Lung (tissue), 12 donors: ENCODE measurements around the gene PTPRE. TPM values are rescaled to one million over a fixed set of nuclear protein-coding genes. Genes with fewer than 3 reads are reported as not detected.

Source experiments
- ATAC-seq: fragments of 200-7000 bp; cut with Tn5 transposase; one replicate; pipeline ENCODE4 v1.9.1; 2020; ENCODE audit warnings: moderate number of reproducible peaks; ENCODE audit not compliant: insufficient read depth, low FRiP score
- DNase-seq, 3 donors: peaks; one replicate each; pipeline ENCODE4 v3.0.0-alpha.2; 2013 to 2017
- H3K27ac ChIP-seq, 2 donors: one replicate each; pipeline ENCODE4 v1.5.1; 2013; ENCODE audit warnings: mild to moderate bottlenecking in 2 of 2, moderate library complexity in 2 of 2, control low read depth in 1 of 2, inconsistent platforms in 1 of 2, low read depth in 1 of 2, low read length in 1 of 2
- H3K27me3 ChIP-seq, 3 donors: one replicate each; pipeline ENCODE4 v1.5.1; 2013; ENCODE audit warnings: low read length in 2 of 3; ENCODE audit not compliant: control insufficient read depth in 3 of 3, insufficient read depth in 3 of 3
- H3K36me3 ChIP-seq, 4 donors: one replicate each; pipeline ENCODE4 v1.5.1; 2013; ENCODE audit warnings: low read length in 4 of 4, mild to moderate bottlenecking in 1 of 4, moderate library complexity in 1 of 4; ENCODE audit not compliant: control insufficient read depth in 4 of 4, insufficient read depth in 4 of 4
- H3K4me1 ChIP-seq, 5 donors: one replicate each; pipeline ENCODE4 v1.5.1; 2013; ENCODE audit warnings: low read length in 5 of 5, mild to moderate bottlenecking in 2 of 5, moderate library complexity in 1 of 5; ENCODE audit not compliant: control insufficient read depth in 5 of 5, insufficient read depth in 5 of 5
- H3K4me3 ChIP-seq: one replicate; pipeline ENCODE4 v1.5.1; 2013; ENCODE audit warnings: mild to moderate bottlenecking, control low read depth, moderate library complexity
- H3K9ac ChIP-seq, 2 donors: one replicate each; pipeline ENCODE4 v1.5.1; 2013; ENCODE audit warnings: low read length in 2 of 2, control low read depth in 1 of 2; ENCODE audit not compliant: insufficient read depth in 1 of 2
- H3K9me3 ChIP-seq, 4 donors: one replicate each; pipeline ENCODE4 v1.5.1; 2013; ENCODE audit warnings: low read length in 3 of 4, mild to moderate bottlenecking in 1 of 4, moderate library complexity in 1 of 4; ENCODE audit not compliant: control insufficient read depth in 4 of 4, insufficient read depth in 3 of 4
- CTCF ChIP-seq: IDR thresholded peaks from 2 replicates; pipeline ENCODE4 v1.5.1; 2012; ENCODE audit warnings: mild to moderate bottlenecking; ENCODE audit errors: control extremely low read depth, extremely low read depth
- WGBS, 2 donors: extraction: QIAGEN DNeasy Blood & Tissue Kit; methylation state at CpG; one replicate each; pipeline ENCODE4 v1.1.7; 2013; 5-methylcytosine and 5-hydroxymethylcytosine counted together
- polyA plus RNA-seq, 2 donors: library from polyadenylated mRNA; stranded (reverse); fragments of 200-250 nt; gene quantifications; one replicate each; pipeline ENCODE4 v1.2.1, GENCODE V29; 2013
- total RNA-seq, 2 donors: library from RNA; depleted of rRNA in 1 of 2; stranded (reverse); fragments of >200 nt in 1 of 2; gene quantifications; one replicate each; pipeline ENCODE4 v1.2.1, GENCODE V29; 2014 to 2021
- donor health status: control.
- donor health status: control.
- donor health status: Bipolar disorder and iron deficiency.
- donor health status: healthy.
- donor health status: DM: yes; HTN: yes; CAD: no.

The PTPRE gene
- total and polyA plus RNA-seq, 4 donors: 15.5 to 68.7 (median 36.5) TPM

- Histone ChIP-seq H3K4me3 (no peak overlapping the region), H3K27me3 (no peaks in the 10 kb centered on the region), H3K27ac (no peak overlapping the region), H3K36me3 (no peaks in the 10 kb centered on the region), H3K9me3 (no peaks in the 10 kb centered on the region), H3K9ac (no peak overlapping the region), H3K4me1 (peaks cover 0 to 19% (median 4%) of the 10 kb centered on the region in 5 donors)
- no peak for ATAC-seq
- 14 to 41% methylated on average over 1 of the region's 1 CpG for WGBS, 2 donors
- no peak for TF ChIP-seq CTCF
- no peak for DNase-seq
Measured at GRCh38 chr10:127947211-127947610, 40.3 kb downstream of the PTPRE start.

- no peak for DNase-seq
- Histone ChIP-seq H3K4me3 (no peak overlapping the region), H3K27ac (peak overlapping the region in 1 of 2 donors; percentile 1), H3K27me3 (no peaks in the 10 kb centered on the region), H3K4me1 (peaks cover 0 to 14% (median 4%) of the 10 kb centered on the region in 5 donors), H3K9ac (no peak overlapping the region), H3K36me3 (no peaks in the 10 kb centered on the region), H3K9me3 (no peaks in the 10 kb centered on the region)
- no peak for ATAC-seq
- TF ChIP-seq CTCF: no peak
- 70 to 86% methylated on average over 5 of the region's 5 CpGs for WGBS, 2 donors
Measured at GRCh38 chr10:127948791-127949190, 41.9 kb downstream of the PTPRE start.

GRCh38 chr10:127949831-127950230, 42.9 kb downstream of the PTPRE start:
- Histone ChIP-seq H3K4me3 (no peak overlapping the region), H3K27ac (no peak overlapping the region), H3K4me1 (peaks cover 0 to 12% (median 4%) of the 10 kb centered on the region in 5 donors), H3K36me3 (no peaks in the 10 kb centered on the region), H3K9me3 (no peaks in the 10 kb centered on the region), H3K9ac (no peak overlapping the region), H3K27me3 (no peaks in the 10 kb centered on the region)
- ATAC-seq (no peak), DNase-seq (no peak)
- WGBS, 2 donors: 93 to 95% methylated on average over 3 of the region's 3 CpGs
- no peak for TF ChIP-seq CTCF
